NT2/D1 (cell line): ENCODE results near the gene CA14.
"Not testable (repeated sequence)": the region's sequence is repeated elsewhere in the genome, so short reads cannot be mapped to it uniquely, and the experiment has no call there.

Source experiments
- DNase-seq: peaks from one replicate; pipeline ENCODE4 v3.0.0-alpha.2; 2011; ENCODE audit warnings: low read depth, low spot score
- H3K27me3 ChIP-seq: 2 replicates; pipeline ENCODE4 v1.6.0; 2011; ENCODE audit warnings: mild to moderate bottlenecking; ENCODE audit not compliant: insufficient read length, insufficient read depth
- H3K36me3 ChIP-seq: 2 replicates; pipeline ENCODE4 v1.6.1; 2011; ENCODE audit warnings: mild to moderate bottlenecking, low read length, mixed read lengths; ENCODE audit not compliant: insufficient read depth, insufficient read length
- H3K4me1 ChIP-seq: 2 replicates; pipeline ENCODE4 v1.5.1; 2011; ENCODE audit not compliant: insufficient read depth, insufficient read length
- H3K4me3 ChIP-seq: 2 replicates; pipeline ENCODE4 v1.5.1; 2011; ENCODE audit warnings: low read depth; ENCODE audit not compliant: insufficient read length
- H3K9ac ChIP-seq: 2 replicates; pipeline ENCODE4 v1.6.0; 2011; ENCODE audit warnings: low read depth; ENCODE audit not compliant: insufficient read length
- H3K9me3 ChIP-seq: 2 replicates; pipeline ENCODE4 v1.5.1; 2011; ENCODE audit warnings: mild to moderate bottlenecking, low read length; ENCODE audit not compliant: insufficient read depth
- SUZ12 ChIP-seq: IDR thresholded peaks from 2 replicates; pipeline ENCODE4 v1.6.1; 2011; ENCODE audit not compliant: insufficient read length, insufficient read depth; ENCODE audit errors: extremely low read depth
- YY1 ChIP-seq: IDR thresholded peaks from 2 replicates; pipeline ENCODE4 v1.6.1; 2011; ENCODE audit not compliant: insufficient read length, insufficient read depth
- ZNF274 ChIP-seq: IDR thresholded peaks from 2 replicates; pipeline ENCODE4 v1.6.1; 2011; ENCODE audit warnings: mild to moderate bottlenecking, low read depth, low read length

The CA14 gene

GRCh38 chr1:150234309-150234565 lies 23.3 kb upstream of the CA14 start:
- DNase-seq = no peak
- H3K4me1 ChIP-seq = peaks cover 2% of the 10 kb centered on the region
- peak overlapping the region; percentile 95 for H3K4me3 ChIP-seq

DNA sequence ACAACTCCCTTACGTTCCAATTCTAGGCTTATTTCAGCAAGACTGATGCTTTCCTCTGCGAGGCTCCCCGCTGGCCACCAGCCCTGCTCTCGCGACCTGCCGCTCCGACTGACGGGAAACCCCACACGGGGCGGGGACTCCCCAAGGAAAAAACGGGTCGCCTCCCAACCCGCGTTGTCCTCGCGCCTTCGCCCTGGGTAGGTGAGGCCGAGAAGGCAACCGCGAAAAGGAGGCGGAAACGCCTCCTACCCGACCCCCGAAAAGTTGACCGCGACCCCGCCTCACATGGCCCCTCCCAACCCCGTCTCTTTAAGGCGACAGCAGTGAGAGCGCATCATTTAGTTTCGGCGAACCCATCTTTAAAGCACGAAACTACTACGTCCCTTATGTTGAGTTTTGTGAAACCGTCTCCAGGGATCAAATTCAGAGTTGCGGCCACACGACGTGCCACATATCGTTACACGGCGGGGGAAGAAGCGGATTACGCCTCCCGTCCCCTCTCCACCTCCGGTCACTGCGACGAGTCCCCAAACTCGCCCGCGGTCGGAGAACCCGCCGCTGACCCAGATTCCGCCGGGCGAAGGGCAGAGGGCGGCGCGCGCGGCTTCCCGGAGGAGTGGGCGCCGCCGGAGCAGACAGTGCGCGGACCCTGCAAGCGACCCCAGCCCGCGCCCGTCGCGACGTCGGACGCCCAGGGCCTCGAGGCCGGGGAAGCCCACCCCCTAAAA lies 22.8 kb upstream of the CA14 start:
- peaks cover 2% of the 10 kb centered on the region for H3K4me1 ChIP-seq
- no peaks in the 10 kb centered on the region for H3K9me3 ChIP-seq
- peak; percentile 54 for DNase-seq
- H3K36me3 ChIP-seq = peaks cover 19% of the 10 kb centered on the region
- TF ChIP-seq SUZ12 = no peak
- TF ChIP-seq ZNF274 = no peak
- TF ChIP-seq YY1 = peak; percentile 23
- H3K4me3 ChIP-seq = peak overlapping the region; percentile 95
- H3K27me3 ChIP-seq = no peaks in the 10 kb centered on the region
- peak overlapping the region; percentile 100 for H3K9ac ChIP-seq

More at GRCh38 chr1:150234309-150234565, 23.3 kb upstream of the CA14 start:
- Histone ChIP-seq H3K9ac (peak overlapping the region; percentile 100), H3K27me3 (no peaks in the 10 kb centered on the region), H3K36me3 (peaks cover 23% of the 10 kb centered on the region), H3K9me3 (no peaks in the 10 kb centered on the region)
- TF ChIP-seq YY1 (no peak), SUZ12 (no peak), ZNF274 (no peak)

GRCh38 chr1:150235294-150235851 lies 22.2 kb upstream of the CA14 start:
- Histone ChIP-seq H3K9ac (peak overlapping the region; percentile 100), H3K27me3 (no peaks in the 10 kb centered on the region), H3K4me3 (peak overlapping the region; percentile 95), H3K36me3 (peaks cover 13% of the 10 kb centered on the region), H3K4me1 (peaks cover 2% of the 10 kb centered on the region), H3K9me3 (no peaks in the 10 kb centered on the region)
- TF ChIP-seq YY1 (no peak), SUZ12 (no peak), ZNF274 (no peak)
- DNase-seq = no peak

GRCh38 chr1:150235852-150236613 lies 21.5 kb upstream of the CA14 start, which contains the start of gene ANP32E:
ANP32E (minus strand) TSS chr1:150236112; CDS start chr1:150235786, 326 bp downstream.
- Histone ChIP-seq H3K27me3 (no peaks in the 10 kb centered on the region), H3K4me1 (peaks cover 2% of the 10 kb centered on the region), H3K9me3 (no peaks in the 10 kb centered on the region), H3K9ac (peak within 1 kb of the TSS; percentile 100), H3K36me3 (peaks cover 8% of the 10 kb centered on the region), H3K4me3 (peak within 1 kb of the TSS; percentile 95)
- TF ChIP-seq SUZ12 (no peak), YY1 (peak; percentile 74), ZNF274 (no peak)
- DNase-seq = peak; percentile 100

DNA sequence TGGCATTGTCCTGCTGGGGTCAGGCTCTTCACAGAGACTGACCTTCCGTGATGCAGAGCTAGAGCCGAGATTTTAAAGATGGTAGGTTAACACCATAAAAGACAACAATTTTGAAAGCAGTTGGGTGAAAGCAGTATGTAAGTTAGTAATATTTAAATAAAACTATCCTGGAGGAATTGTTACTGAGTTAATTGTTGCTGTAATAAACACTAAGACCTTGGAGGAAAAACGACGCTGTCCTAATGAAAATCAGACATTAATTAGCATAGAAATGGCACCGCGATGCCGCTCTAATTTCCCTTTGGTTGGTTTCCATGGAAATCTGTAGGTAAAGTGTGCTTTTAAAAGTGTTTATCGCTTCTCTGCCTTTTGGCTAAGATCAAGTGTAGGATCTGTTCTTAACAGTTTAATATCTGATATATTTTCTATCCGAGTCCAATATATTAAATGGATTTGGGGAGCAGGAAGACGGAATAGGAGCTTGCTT lies 20.9 kb upstream of the CA14 start:
- Histone ChIP-seq H3K4me3 (peak overlapping the region; percentile 95), H3K36me3 (peaks cover 2% of the 10 kb centered on the region), H3K9me3 (no peaks in the 10 kb centered on the region), H3K4me1 (peaks cover 2% of the 10 kb centered on the region), H3K27me3 (no peaks in the 10 kb centered on the region), H3K9ac (peak overlapping the region; percentile 85)
- TF ChIP-seq SUZ12 (no peak), ZNF274 (no peak), YY1 (no peak)
- DNase-seq = no peak

DNA sequence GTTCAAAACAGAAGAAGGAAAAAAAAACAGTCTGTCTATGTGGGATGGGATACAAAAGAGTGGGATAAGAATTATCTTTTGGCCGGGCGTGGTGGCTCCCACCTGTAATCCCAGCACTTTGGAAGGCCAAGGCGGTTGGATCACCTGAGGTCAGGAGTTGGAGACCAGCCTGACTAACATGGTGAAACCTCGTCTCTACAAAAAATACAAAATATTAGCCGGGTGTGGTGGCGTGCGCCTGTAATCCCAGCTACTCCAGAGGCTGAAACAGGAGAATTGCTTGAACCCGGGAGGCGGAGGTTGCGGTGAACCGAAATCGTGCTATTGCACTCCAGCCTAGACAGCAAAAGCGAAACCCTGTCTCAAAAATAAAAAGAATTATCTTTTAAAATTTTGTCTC lies 20.4 kb upstream of the CA14 start:
- H3K9ac ChIP-seq, H3K27me3 ChIP-seq, H3K9me3 ChIP-seq, H3K4me3 ChIP-seq, DNase-seq, H3K36me3 ChIP-seq, H3K4me1 ChIP-seq: not testable (repeated sequence)

DNA sequence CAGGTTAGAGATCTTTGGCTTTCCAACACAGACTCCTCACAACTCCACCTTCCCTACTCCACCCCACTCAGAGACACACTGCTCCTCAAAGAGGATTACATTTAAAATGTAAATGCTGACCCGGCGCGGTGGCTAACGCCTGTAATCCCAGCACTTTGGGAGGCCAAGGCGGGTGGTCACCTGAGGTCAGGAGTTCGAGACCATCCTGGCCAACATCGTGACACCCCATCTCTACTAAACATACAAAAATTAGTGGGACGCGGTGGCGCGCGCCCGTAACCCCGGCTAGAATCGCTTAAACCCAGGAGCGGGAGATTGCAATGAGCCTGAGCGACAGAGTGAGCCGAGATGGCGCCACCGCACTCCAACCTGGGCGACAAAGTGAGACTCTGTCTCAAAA lies 19.8 kb upstream of the CA14 start:
- H3K4me1 ChIP-seq = peaks cover 2% of the 10 kb centered on the region
- no peak for TF ChIP-seq YY1
- no peak for TF ChIP-seq ZNF274
- no peak for TF ChIP-seq SUZ12
- H3K9ac ChIP-seq = no peak overlapping the region
- no peaks in the 10 kb centered on the region for H3K36me3 ChIP-seq
- no peaks in the 10 kb centered on the region for H3K9me3 ChIP-seq
- no peaks in the 10 kb centered on the region for H3K27me3 ChIP-seq
- H3K4me3 ChIP-seq = no peak overlapping the region
- DNase-seq = no peak
